Measurements from ENCODE around the gene TP73.

Gene TP73

DNA sequence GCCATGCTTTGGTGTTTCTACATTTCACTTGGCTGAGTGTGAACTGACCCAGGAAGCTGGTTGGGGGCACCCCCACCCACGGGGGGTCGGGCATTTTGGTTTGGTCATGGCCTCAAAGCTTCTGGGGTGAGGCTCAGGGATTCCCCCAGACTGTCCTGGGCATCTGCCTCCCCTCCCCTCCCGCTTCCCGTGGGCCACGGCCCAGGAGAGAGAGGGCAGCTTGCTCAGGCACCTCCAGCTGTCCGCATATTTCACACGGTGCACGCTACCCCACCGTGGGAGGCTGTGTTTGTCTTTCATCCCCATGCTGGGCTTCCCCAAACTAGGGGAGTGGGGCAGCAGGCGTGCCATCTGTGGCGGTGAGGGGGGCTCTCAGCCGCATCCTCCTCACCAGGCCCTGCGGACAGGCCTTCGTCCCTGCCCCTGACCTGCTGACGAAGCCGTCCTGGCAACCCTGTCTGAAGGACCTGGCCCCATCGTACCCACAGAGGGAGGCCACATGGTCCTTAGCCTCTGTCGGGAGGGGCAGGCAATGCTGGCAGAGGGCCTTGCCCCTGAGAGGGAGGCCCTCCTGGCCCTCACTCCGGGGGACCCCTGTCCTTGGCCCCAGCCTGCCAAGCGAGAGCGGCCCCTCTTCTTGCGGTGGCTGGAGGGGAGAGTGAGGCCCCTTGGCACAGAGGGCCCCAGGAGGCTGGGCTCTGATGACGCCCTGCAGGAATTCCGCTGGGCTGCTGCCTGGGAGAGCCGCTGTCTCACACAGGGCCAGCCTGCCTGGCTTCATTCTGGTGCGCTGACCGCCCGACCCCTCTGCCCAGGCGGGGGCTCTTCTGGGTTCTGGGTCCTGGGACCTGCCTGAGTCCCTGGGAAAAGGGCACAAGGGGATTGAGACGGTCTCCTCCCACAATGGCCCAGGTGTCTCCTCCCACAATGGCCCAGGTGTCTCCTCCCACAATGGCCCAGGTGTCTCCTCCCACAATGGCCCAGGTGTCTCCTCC is 22.1 kb downstream of the TP73 start:
- Histone ChIP-seq H3K36me3 (ENCODE audit: control insufficient read depth, insufficient read depth, low read length) (no peaks in the 10 kb centered on the region), H3K27me3 (ENCODE audit: control insufficient read depth, insufficient read depth, low read length) (peaks cover 42% of the 10 kb centered on the region), H3K9ac (ENCODE audit: low read length) (no peak overlapping the region), H3K9me3 (ENCODE audit: control insufficient read depth, low read length) (no peaks in the 10 kb centered on the region), H3K4me1 (ENCODE audit: control insufficient read depth, insufficient read depth, low read length) (peaks cover 6% of the 10 kb centered on the region), H3K4me3 (ENCODE audit: low read length) (no peak overlapping the region)

DNA sequence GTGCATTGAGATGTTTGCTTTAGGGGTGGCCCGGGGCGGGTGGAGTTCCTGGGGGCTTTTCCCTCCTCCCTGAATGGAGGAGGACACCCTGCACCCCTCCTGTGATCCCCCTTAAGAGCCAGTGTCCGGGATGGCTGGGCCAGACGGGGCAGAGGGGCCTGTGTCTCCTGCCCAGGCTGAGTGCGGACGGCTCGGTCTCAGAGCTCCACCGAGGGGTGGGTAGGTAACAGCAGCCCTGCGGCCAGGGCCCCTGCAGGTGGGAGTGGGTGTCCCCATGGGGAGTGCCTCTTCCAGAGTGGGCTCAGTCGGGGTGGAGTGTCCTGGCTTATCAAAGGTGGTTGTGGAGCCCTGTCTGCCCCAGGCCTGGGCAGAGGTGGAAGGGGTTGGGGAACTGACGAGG is 23.1 kb downstream of the TP73 start:
- H3K9me3 ChIP-seq (ENCODE audit: control insufficient read depth, low read length) = no peaks in the 10 kb centered on the region
- peaks cover 36% of the 10 kb centered on the region for H3K27me3 ChIP-seq (ENCODE audit: control insufficient read depth, insufficient read depth, low read length)
- H3K36me3 ChIP-seq (ENCODE audit: control insufficient read depth, insufficient read depth, low read length) = no peaks in the 10 kb centered on the region
- H3K4me1 ChIP-seq (ENCODE audit: control insufficient read depth, insufficient read depth, low read length) = peaks cover 6% of the 10 kb centered on the region
- no peak overlapping the region for H3K9ac ChIP-seq (ENCODE audit: low read length)
- no peak overlapping the region for H3K4me3 ChIP-seq (ENCODE audit: low read length)

DNA sequence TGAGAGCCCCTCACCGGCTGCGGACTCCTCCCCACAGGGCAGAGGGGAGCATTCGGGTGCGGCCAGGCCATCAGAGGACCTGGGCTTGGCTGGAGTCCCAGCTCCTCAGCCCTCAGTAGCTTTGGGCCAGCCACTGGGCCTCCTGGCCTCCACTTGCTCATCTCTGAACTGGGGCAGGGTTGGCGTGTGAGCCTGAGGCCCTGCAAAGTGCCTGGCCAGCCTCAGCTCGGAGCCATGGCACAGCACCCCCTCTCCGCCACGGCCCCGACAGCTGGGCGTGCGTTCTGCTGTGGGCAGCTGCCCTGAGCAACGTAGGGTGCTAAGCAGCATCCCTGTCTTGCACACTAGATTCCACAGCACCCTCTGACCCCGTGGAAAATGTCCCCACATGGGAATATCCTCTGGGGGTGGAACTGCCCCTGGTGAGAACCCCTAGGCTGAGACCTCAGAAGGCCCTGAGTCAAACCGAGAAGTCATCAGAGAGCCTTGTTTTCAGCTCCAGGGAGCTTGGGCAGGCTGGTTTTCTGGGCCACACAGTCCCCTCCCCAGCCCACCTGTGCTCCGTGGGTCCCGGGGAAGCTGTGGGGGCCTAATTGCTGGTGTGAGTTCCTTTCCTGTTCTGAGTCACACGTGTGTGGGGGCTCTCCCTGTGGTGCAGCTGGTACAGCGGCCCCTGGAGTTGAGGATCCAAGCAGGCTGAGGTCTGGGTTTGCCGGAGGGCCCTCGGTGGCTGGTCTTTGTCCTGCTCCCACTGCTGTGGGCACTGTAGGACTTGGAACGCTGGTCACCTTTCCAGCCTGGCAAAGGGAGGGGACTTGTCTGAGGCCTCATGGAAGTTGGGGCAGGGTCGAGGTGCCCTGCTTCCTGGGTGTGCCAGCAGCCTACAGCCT is 24.5 kb downstream of the TP73 start:
- Histone ChIP-seq H3K27me3 (ENCODE audit: control insufficient read depth, insufficient read depth, low read length) (peaks cover 24% of the 10 kb centered on the region), H3K9me3 (ENCODE audit: control insufficient read depth, low read length) (no peaks in the 10 kb centered on the region)

DNA sequence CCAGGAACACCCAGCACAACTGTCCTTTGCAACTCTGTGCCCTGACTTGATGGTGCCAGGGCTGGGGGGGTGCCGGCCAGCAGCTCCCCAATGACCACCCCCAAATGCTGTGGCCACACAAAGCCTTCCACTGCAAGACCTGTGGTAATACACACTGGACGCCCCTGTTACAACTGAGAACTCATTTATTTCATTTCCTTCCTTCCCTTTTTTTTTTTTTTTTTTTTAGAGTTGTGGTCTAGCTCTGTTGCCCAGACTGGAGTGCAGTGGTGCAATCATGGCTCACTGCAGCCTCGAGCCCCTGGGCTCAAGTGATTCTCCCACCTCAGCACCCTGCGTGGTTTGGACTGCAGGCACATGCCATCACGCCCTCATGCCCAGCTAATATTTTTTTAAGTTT is 25.2 kb downstream of the TP73 start:
- Histone ChIP-seq H3K4me3 (ENCODE audit: low read length) (no peak overlapping the region), H3K9ac (ENCODE audit: low read length) (no peak overlapping the region), H3K9me3 (ENCODE audit: control insufficient read depth, low read length) (no peaks in the 10 kb centered on the region), H3K27me3 (ENCODE audit: control insufficient read depth, insufficient read depth, low read length) (peaks cover 18% of the 10 kb centered on the region), H3K36me3 (ENCODE audit: control insufficient read depth, insufficient read depth, low read length) (no peaks in the 10 kb centered on the region), H3K4me1 (ENCODE audit: control insufficient read depth, insufficient read depth, low read length) (peaks cover 6% of the 10 kb centered on the region)

More for the DNA sequence above, 24.5 kb downstream of the TP73 start:
- H3K36me3 ChIP-seq (ENCODE audit: control insufficient read depth, insufficient read depth, low read length) = no peaks in the 10 kb centered on the region
- H3K4me1 ChIP-seq (ENCODE audit: control insufficient read depth, insufficient read depth, low read length) = peaks cover 6% of the 10 kb centered on the region
- no peak overlapping the region for H3K9ac ChIP-seq (ENCODE audit: low read length)
- no peak overlapping the region for H3K4me3 ChIP-seq (ENCODE audit: low read length)

DNA sequence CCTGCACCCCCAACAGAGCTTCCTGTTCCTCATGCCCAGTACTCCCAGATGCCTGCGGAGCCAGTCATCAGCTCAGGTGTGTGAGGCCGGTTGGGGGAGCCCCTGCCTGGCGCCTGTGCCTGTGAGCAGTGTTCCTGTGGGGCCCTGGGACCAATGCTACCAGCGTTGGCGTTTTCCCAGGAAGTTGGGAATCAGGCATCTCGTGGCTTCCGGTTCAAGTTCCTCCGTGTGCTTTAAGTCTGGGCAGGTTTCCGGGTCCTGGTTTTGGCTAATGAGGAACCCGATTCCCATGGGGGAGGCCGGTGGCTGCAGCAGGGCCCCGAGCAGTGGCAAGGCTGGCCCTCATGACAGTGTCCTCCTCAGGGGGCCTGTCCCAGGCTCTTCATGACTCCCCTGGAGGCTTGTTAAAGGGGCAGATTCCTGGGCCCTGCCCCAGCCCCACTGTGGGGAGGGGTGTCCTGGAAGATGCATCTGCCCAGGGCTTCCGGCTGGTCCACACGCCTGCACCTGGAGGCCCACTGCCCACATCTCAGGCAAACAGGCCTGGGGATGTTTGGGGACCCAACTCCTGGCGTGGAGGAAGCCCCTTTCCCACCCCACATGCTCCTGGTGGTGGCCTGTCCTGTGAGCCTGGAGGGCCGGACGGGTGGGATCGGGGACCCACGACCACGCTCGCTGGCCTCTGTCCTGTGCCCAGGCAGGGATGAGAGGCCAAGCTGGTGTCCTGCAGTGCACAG is 26.2 kb downstream of the TP73 start:
- no peak overlapping the region for H3K9ac ChIP-seq (ENCODE audit: low read length)

DNA sequence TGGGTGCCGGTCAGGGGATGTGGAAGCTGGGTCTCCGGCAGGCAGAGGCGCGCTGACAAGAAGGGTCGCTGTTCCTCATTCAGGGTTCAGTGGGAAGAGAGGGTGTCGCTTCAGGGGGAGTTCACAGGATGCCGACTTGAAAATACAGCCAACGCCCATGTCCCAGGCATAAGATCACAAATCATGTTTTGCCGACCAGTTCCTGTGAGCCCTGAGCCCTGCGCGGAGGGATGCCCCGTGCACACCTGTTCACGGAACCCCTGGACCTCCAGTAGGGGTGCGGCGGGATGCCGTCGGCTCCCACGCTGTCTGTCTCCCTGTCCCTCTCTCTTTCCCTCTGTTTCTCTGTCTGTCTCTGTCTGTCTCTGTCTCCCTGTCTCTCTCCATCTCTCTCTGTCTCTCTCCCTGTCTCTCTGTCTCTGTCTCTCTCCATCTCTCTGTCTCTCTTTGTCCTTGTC is 26.8 kb downstream of the TP73 start:
- Histone ChIP-seq H3K4me3 (ENCODE audit: low read length) (no peak overlapping the region), H3K4me1 (ENCODE audit: control insufficient read depth, insufficient read depth, low read length) (peaks cover 10% of the 10 kb centered on the region), H3K9ac (ENCODE audit: low read length) (no peak overlapping the region), H3K36me3 (ENCODE audit: control insufficient read depth, insufficient read depth, low read length) (no peaks in the 10 kb centered on the region), H3K27me3 (ENCODE audit: control insufficient read depth, insufficient read depth, low read length) (peaks cover 13% of the 10 kb centered on the region), H3K9me3 (ENCODE audit: control insufficient read depth, low read length) (no peaks in the 10 kb centered on the region)

More for the DNA sequence above, 26.2 kb downstream of the TP73 start:
- Histone ChIP-seq H3K9me3 (ENCODE audit: control insufficient read depth, low read length) (no peaks in the 10 kb centered on the region), H3K4me1 (ENCODE audit: control insufficient read depth, insufficient read depth, low read length) (peaks cover 6% of the 10 kb centered on the region), H3K4me3 (ENCODE audit: low read length) (no peak overlapping the region), H3K27me3 (ENCODE audit: control insufficient read depth, insufficient read depth, low read length) (peaks cover 10% of the 10 kb centered on the region), H3K36me3 (ENCODE audit: control insufficient read depth, insufficient read depth, low read length) (no peaks in the 10 kb centered on the region)

DNA sequence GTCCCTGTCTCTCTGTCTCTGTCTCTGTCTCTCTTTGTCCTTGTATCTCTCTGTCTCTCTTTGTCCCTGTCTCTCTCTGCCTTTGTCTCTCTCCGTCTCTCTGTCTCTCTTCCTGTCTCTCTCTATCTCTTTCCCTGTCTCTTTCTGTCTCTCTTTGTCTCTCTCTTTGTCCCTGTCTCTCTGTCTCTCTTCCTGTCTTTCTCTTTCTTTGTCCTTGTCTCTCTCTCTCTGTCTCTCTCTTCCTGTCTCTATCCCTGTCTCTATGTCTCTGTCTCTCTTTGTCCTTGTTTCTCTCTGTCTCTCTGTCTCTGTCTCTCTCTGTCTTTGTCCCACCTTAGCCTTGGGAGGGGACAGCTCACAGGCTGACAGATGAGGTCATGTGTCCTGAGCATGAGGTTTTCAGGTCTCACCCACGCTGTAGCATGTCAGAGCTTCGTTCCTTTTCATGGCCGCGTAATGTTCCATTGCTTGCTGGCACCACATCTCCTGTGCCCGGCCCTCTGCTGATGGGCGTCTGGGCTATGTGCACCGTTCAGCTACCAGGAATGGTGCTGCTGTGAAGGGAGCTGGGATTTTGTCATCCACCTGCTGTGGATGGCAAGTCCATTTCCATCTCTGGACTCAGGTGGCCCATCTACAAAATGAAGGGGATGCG is 27.6 kb downstream of the TP73 start:
- Histone ChIP-seq H3K4me3 (ENCODE audit: low read length) (no peak overlapping the region), H3K4me1 (ENCODE audit: control insufficient read depth, insufficient read depth, low read length) (peaks cover 6% of the 10 kb centered on the region), H3K36me3 (ENCODE audit: control insufficient read depth, insufficient read depth, low read length) (no peaks in the 10 kb centered on the region), H3K27me3 (ENCODE audit: control insufficient read depth, insufficient read depth, low read length) (peaks cover 13% of the 10 kb centered on the region), H3K9me3 (ENCODE audit: control insufficient read depth, low read length) (no peaks in the 10 kb centered on the region), H3K9ac (ENCODE audit: low read length) (no peak overlapping the region)

DNA sequence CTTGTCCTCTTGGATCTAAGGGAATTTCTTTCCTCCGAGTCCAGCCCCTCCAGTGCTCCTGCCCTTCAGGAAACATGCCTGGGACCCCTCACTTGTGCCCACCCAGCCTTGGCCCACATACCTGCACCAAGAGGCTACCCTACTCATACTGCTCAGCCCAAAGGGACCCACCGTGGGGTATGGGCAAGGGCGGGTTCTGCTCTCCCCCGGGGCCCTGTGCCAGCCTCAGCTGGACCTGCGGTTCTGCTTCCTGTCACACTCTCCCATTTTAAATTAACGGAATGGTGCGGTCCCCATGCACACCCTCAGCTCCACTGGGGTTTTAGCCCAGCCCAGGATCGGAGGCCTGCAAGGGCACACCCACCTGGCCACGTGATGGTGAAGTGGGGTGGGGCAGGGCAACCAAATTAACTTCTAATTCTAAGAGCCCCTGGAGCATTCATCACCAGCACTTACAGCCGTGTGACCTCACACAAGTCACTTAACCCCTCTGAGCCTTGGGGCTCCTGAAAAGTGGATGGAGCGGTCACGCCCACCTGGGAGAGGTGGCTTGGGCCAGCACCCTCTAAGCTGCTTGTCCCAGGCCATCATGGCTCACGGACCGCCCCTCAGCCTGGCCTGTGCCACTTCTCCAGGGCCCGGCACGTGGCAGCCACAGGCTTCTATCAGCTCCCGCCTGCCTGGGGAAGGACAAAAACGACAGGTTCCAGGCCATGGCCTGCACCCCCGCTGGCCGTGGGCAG is 28.3 kb downstream of the TP73 start:
- Histone ChIP-seq H3K9ac (ENCODE audit: low read length) (no peak overlapping the region), H3K4me1 (ENCODE audit: control insufficient read depth, insufficient read depth, low read length) (peaks cover 6% of the 10 kb centered on the region), H3K27me3 (ENCODE audit: control insufficient read depth, insufficient read depth, low read length) (peaks cover 13% of the 10 kb centered on the region), H3K36me3 (ENCODE audit: control insufficient read depth, insufficient read depth, low read length) (no peaks in the 10 kb centered on the region), H3K9me3 (ENCODE audit: control insufficient read depth, low read length) (no peaks in the 10 kb centered on the region), H3K4me3 (ENCODE audit: low read length) (no peak overlapping the region)

DNA sequence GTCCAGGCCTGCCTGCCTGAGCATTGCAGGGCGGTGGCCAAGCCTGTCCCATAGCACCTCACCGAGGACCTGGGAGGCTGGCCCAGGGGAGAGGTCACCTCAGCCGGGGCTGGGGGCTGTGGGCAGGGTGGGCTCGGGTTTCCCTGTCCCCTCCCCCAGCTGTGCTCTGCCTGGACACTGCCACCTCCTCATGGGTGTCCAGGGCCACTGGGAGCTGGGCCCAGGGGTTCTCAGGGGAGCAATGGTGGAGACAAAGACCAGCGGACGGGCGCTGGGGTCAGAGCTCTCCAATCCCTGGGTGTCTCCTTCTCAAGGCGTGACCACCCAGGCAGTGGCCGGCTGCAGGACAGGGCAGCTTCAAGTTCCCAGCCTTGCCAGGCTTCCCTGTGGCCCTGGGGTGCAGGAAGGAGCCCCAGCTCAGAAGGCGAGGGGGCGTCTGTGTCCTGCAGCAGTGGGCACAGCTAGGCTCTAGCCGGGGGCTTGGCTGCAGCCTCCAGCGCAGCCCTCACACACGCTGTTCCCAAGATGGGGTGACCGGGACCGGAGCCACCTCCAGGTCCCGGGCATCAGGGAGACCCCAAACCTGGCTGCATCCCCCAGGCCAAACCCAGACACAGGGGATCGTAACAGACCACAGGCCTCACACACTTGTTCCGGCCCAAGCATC is 29.0 kb downstream of the TP73 start:
- Histone ChIP-seq H3K9ac (ENCODE audit: low read length) (no peak overlapping the region), H3K27me3 (ENCODE audit: control insufficient read depth, insufficient read depth, low read length) (peaks cover 10% of the 10 kb centered on the region), H3K4me1 (ENCODE audit: control insufficient read depth, insufficient read depth, low read length) (peaks cover 6% of the 10 kb centered on the region), H3K9me3 (ENCODE audit: control insufficient read depth, low read length) (no peaks in the 10 kb centered on the region), H3K36me3 (ENCODE audit: control insufficient read depth, insufficient read depth, low read length) (no peaks in the 10 kb centered on the region), H3K4me3 (ENCODE audit: low read length) (no peak overlapping the region)

DNA sequence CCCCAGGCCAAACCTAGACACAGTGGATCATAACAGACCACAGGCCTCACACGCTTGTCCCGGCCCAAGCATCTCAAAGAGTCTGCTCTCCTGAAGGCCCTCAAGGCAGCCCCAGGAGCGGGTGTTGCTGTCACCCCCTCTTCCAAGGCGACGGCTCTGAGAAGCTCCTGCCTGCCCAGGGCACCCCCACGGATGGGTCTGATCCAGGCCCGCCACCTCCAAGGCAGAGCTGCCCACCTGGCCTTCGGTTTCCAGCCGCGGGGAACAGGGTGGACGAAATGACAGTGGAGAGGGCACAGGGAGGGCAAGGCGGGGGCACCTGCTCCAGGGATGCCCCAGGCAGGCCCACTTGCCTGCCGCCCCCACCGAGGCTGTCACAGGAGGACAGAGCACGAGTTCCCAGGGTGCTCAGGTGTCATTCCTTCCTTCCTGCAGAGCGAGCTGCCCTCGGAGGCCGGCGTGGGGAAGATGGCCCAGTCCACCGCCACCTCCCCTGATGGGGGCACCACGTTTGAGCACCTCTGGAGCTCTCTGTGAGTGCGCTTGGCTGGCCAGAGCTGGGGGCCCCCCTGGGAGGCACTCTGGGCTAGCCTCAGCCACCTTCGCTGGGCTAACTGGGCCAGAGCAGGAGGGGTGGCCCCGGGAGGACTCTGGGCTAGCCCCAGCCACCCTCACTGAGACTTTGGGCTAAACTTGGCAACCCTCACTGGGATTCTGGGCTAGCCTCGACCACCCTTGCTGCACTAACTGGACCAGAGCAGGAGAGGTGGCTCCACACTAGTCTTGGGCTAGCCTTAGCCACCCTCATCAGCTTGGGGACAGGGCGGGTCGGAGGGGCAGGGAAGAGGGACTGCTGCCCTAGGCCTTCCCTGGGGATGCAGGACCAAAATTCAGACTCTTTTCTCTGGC is 29.8 kb downstream of the TP73 start:
- H3K4me3 ChIP-seq (ENCODE audit: low read length) = no peak overlapping the region
- no peak overlapping the region for H3K9ac ChIP-seq (ENCODE audit: low read length)
- H3K27me3 ChIP-seq (ENCODE audit: control insufficient read depth, insufficient read depth, low read length) = peaks cover 10% of the 10 kb centered on the region
- no peaks in the 10 kb centered on the region for H3K9me3 ChIP-seq (ENCODE audit: control insufficient read depth, low read length)
- H3K4me1 ChIP-seq (ENCODE audit: control insufficient read depth, insufficient read depth, low read length) = peaks cover 6% of the 10 kb centered on the region
- H3K36me3 ChIP-seq (ENCODE audit: control insufficient read depth, insufficient read depth, low read length) = no peaks in the 10 kb centered on the region

Measured in mucosa of stomach (tissue), 1 donor.